A549 (cell line): ENCODE measurements around the gene FSTL4. TPM values are rescaled to one million over a fixed set of nuclear protein-coding genes. Genes with fewer than 3 reads are reported as not detected.

Experiments
- ATAC-seq, 2 experiments: fragments of 200-7000 bp in 1 of 2; fragments of >200 bp in 1 of 2; cut with Nextera tagmentation in 1 of 2; cut with Tn5 transposase in 1 of 2; 3 replicates each; pipeline versions ENCODE4 v1.8.0 to v1.9.1; 2018 to 2020; ENCODE audit warnings: mild to moderate bottlenecking in 1 of 2, moderate library complexity in 1 of 2
- CTCF ChIA-PET: fragments of 300-600 bp; sonication (Branson Sonifier 250); formaldehyde crosslinking; extraction: SDS; loops from one replicate; lab custom pipeline; 2021; ENCODE audit warnings: antibody characterized with exemption, inconsistent platforms; lab: Yijun Ruan, JAX
- POLR2A ChIA-PET: fragments of 350-600 bp; formaldehyde crosslinking; extraction: SDS; loops from one replicate; lab custom pipeline; 2021; ENCODE audit warnings: antibody characterized with exemption, inconsistent platforms; lab: Yijun Ruan, JAX
- DNase-seq, 2 experiments: peaks; one replicate each; pipeline versions ENCODE4 v3.0.0 to v3.0.0-alpha.2; 2011 to 2016; ENCODE audit warnings: low read depth in 1 of 2, low spot score in 1 of 2
- FAIRE-seq: peaks from 2 replicates; lab custom pipeline; 2011; peaks lifted over from hg19 to GRCh38; lab: Jason Lieb, UNC
- H3K27ac ChIP-seq, 2 experiments: fragments of >200 bp; sonication (Bioruptor Twin); formaldehyde crosslinking; 3 replicates each; pipeline ENCODE4 v1.5.1; 2016 to 2017
- H3K4me1 ChIP-seq: fragments of >200 bp; sonication (Bioruptor Twin); formaldehyde crosslinking; 3 replicates; pipeline ENCODE4 v1.6.1; 2016
- H3K4me2 ChIP-seq: fragments of >200 bp; sonication (Bioruptor Twin); formaldehyde crosslinking; 3 replicates; pipeline ENCODE4 v1.6.1; 2016
- H3K4me3 ChIP-seq: fragments of >200 bp; sonication (Bioruptor Twin); formaldehyde crosslinking; 3 replicates; pipeline ENCODE4 v1.5.1; 2016
- H3K9me3 ChIP-seq: fragments of >200 bp; sonication (Bioruptor Twin); formaldehyde crosslinking; 3 replicates; pipeline ENCODE4 v1.6.1; 2016
- ATOH8 ChIP-seq: fragments of 250-450 bp; sonication (Bioruptor Pico); IDR thresholded peaks from 2 replicates; pipeline ENCODE4 v1.5.0; 2020; ENCODE audit warnings: low read depth, mild to moderate bottlenecking, moderate library complexity
- BHLHE40 ChIP-seq: IDR thresholded peaks from 2 replicates; pipeline ENCODE4 v1.6.1; 2012; ENCODE audit warnings: low read depth, low read length, inconsistent platforms
- CBX2 ChIP-seq: fragments of 200-600 bp; sonication (generic); IDR thresholded peaks from 2 replicates; pipeline ENCODE4 v1.6.1; 2016; ENCODE audit warnings: low read depth, mild to moderate bottlenecking, borderline replicate concordance
- CEBPB ChIP-seq, 2 experiments: fragments of >200 bp in 1 of 2; sonication (Bioruptor Twin) in 1 of 2; formaldehyde crosslinking in 1 of 2; IDR thresholded peaks; 2 replicates each; pipeline ENCODE4 v1.6.1; 2012 to 2016
- CHD2 ChIP-seq: fragments of 150-350 bp; IDR thresholded peaks from 2 replicates; pipeline ENCODE4 v1.6.1; 2014; ENCODE audit warnings: low read length; ENCODE audit not compliant: partially characterized antibody
- E2F6 ChIP-seq: IDR thresholded peaks from 2 replicates; pipeline ENCODE4 v1.6.1; 2012; ENCODE audit warnings: low read depth, borderline replicate concordance
- EHF ChIP-seq: fragments of 250-450 bp; sonication (Bioruptor Pico); IDR thresholded peaks from 2 replicates; pipeline ENCODE4 v1.5.0; 2020; ENCODE audit warnings: mild to moderate bottlenecking
- EP300 ChIP-seq, 2 experiments: fragments of >200 bp; sonication (Bioruptor Twin); formaldehyde crosslinking; IDR thresholded peaks; 2 replicates in 1 of 2; 3 replicates in 1 of 2; pipeline ENCODE4 v1.6.1; 2016 to 2017
- FOSB ChIP-seq: fragments of 250-450 bp; sonication (Bioruptor Pico); IDR thresholded peaks from 2 replicates; pipeline ENCODE4 v1.5.0; 2020; ENCODE audit warnings: mild to moderate bottlenecking, moderate library complexity
- HOXB13 ChIP-seq: fragments of 250-450 bp; sonication (Bioruptor Pico); IDR thresholded peaks from 2 replicates; pipeline ENCODE4 v1.5.0; 2020; ENCODE audit warnings: low read depth, mild to moderate bottlenecking, moderate library complexity
- JUNB ChIP-seq: fragments of >200 bp; sonication (Bioruptor Twin); formaldehyde crosslinking; IDR thresholded peaks from 2 replicates; pipeline ENCODE4 v1.6.1; 2016
- MYC ChIP-seq: IDR thresholded peaks from 2 replicates; pipeline ENCODE4 v1.6.1; 2012; ENCODE audit warnings: mild to moderate bottlenecking, inconsistent platforms, low read length, improper control_type of control experiment, borderline replicate concordance
- PBX3 ChIP-seq: IDR thresholded peaks from 2 replicates; pipeline ENCODE4 v1.6.1; 2012
- RAD21 ChIP-seq, 2 experiments: fragments of >200 bp in 1 of 2; sonication (Bioruptor Twin) in 1 of 2; formaldehyde crosslinking in 1 of 2; IDR thresholded peaks in 1 of 2; conservative IDR thresholded peaks in 1 of 2; 2 replicates in 1 of 2; 3 replicates in 1 of 2; pipeline ENCODE4 v1.6.1; 2012 to 2018; ENCODE audit warnings: inconsistent platforms in 1 of 2
- RCOR1 ChIP-seq: fragments of 150-350 bp; IDR thresholded peaks from 2 replicates; pipeline ENCODE4 v1.6.1; 2014; ENCODE audit warnings: antibody characterized with exemption, low read length, low read depth
- REST ChIP-seq: fragments of 200-600 bp; sonication (generic); IDR thresholded peaks from 2 replicates; pipeline ENCODE4 v1.6.1; 2016; ENCODE audit warnings: antibody characterized with exemption, mild to moderate bottlenecking, moderate library complexity
- RFX5 ChIP-seq: fragments of 450-650 bp; IDR thresholded peaks from 2 replicates; pipeline ENCODE4 v1.7.1; 2014; ENCODE audit warnings: antibody characterized with exemption, mild to moderate bottlenecking, moderate library complexity
- ZSCAN20 ChIP-seq: fragments of 250-450 bp; sonication (Bioruptor Pico); IDR thresholded peaks from 2 replicates; pipeline ENCODE4 v1.8.0; 2022; ENCODE audit warnings: mild to moderate bottlenecking, moderate library complexity
- WGBS: methylation state at CpG from one replicate; pipeline ENCODE4 v1.1.6; 2017; ENCODE audit errors: missing lambda C conversion rate; 5-methylcytosine and 5-hydroxymethylcytosine counted together
- polyA plus RNA-seq, 4 experiments: library from polyadenylated mRNA; depleted of rRNA in 3 of 4; stranded (reverse); fragments of >200 nt; fragmentation: RNase III in 1 of 4; extraction: RNeasy Plus Mini Kit Qiagen cat#74134 plus additional on column Dnase treatment in 1 of 4; gene quantifications; 2 replicates in 3 of 4; 3 replicates in 1 of 4; pipeline ENCODE4 v1.2.3, GENCODE V29; 2011 to 2017

FSTL4 gene
- polyA plus RNA-seq, 2 of the 4 experiments (the other 2 are of a cell fraction): 1.6 to 1.8 TPM

- no peak overlapping the region for H3K4me2 ChIP-seq
- no peaks in the 10 kb centered on the region for H3K4me1 ChIP-seq
- 26% methylated on average over 2 of the region's 2 CpGs for WGBS
- FAIRE-seq (no peak), DNase-seq (no peak), ATAC-seq (no peak)
- no peak for TF ChIP-seq CEBPB (IDR thresholded peaks at IDR 0.05)
- TF ChIP-seq E2F6: no peak
- no peak for TF ChIP-seq ZSCAN20 (CRISPR knock-in tag)
- ChIA-PET POLR2A (no interaction called here), CTCF (interaction anchor here (1.5 to 3.7 kb wide), 3 partner anchors 12 to 26 kb away, joined by 4 to 8 read pairs (median 8); no protein-coding TSS in a partner anchor)
- H3K9me3 ChIP-seq: no peaks in the 10 kb centered on the region
- H3K27ac ChIP-seq: no peak overlapping the region
- H3K4me3 ChIP-seq: no peak overlapping the region
These were observed 85.0 kb downstream of the FSTL4 start for GRCh38 chr5:133527311-133527710.

- 56% methylated on average over 7 of the region's 7 CpGs for WGBS
- POLR2A ChIA-PET: no interaction called here
- H3K4me3 ChIP-seq: no peak overlapping the region
- no peaks in the 10 kb centered on the region for H3K4me1 ChIP-seq
- ATAC-seq (no peak), DNase-seq (no peak), FAIRE-seq (no peak)
- H3K4me2 ChIP-seq: no peak overlapping the region
- H3K9me3 ChIP-seq: no peaks in the 10 kb centered on the region
- H3K27ac ChIP-seq: no peak overlapping the region
- no peak for TF ChIP-seq REST
- TF ChIP-seq CHD2: no peak
- no peak for TF ChIP-seq FOSB (CRISPR knock-in tag)
- TF ChIP-seq CBX2: no peak
- no peak for TF ChIP-seq ZSCAN20 (CRISPR knock-in tag)
- TF ChIP-seq BHLHE40: no peak
- TF ChIP-seq EP300 (IDR thresholded peaks at IDR 0.05): no peak
- no peak for TF ChIP-seq E2F6
- TF ChIP-seq HOXB13: no peak
- no peak for TF ChIP-seq JUNB
- no peak for TF ChIP-seq PBX3
- no peak for TF ChIP-seq ATOH8
- no peak for TF ChIP-seq MYC
- no peak for TF ChIP-seq RFX5
- CTCF ChIA-PET: interaction anchor here (3.5 kb wide), 1 partner anchor 15 kb away, joined by 8 read pairs; no protein-coding TSS in a partner anchor
These were observed 86.0 kb downstream of the FSTL4 start for GRCh38 chr5:133526368-133526767.

GRCh38 chr5:133525126-133525525, 87.2 kb downstream of the FSTL4 start:
- Histone ChIP-seq H3K4me3 (no peak overlapping the region), H3K4me1 (no peaks in the 10 kb centered on the region), H3K9me3 (no peaks in the 10 kb centered on the region), H3K4me2 (no peak overlapping the region), H3K27ac (no peak overlapping the region)
- DNase-seq (no peak), FAIRE-seq (no peak), ATAC-seq (no peak)
- TF ChIP-seq EP300 (IDR thresholded peaks at IDR 0.05) (no peak), RAD21 (conservative IDR thresholded peaks at IDR 0.05 in 1 of 2, IDR thresholded peaks at IDR 0.05 in 1 of 2) (no peak), ATOH8 (no peak), RCOR1 (no peak), EHF (CRISPR knock-in tag) (no peak)
- POLR2A ChIA-PET: no interaction called here
- CTCF ChIA-PET: interaction anchor here (0.9 to 3.5 kb wide), 3 partner anchors 10 to 344 kb away, joined by 3 to 8 read pairs (median 6); no protein-coding TSS in a partner anchor
- WGBS: 92% methylated on average over 3 of the region's 3 CpGs
